Testis (tissue), 3 donors: ENCODE measurements around the gene COL6A2. TPM values are rescaled to one million over a fixed set of nuclear protein-coding genes. Genes with fewer than 3 reads are reported as not detected.

Source experiments
- DNase-seq: peaks from one replicate; pipeline ENCODE4 v3.0.0-alpha.2; 2019
- H3K27ac ChIP-seq, 2 donors: fragments of 200-600 bp; sonication (generic); one replicate each; pipeline ENCODE4 v1.5.1; 2019
- H3K27me3 ChIP-seq: fragments of 200-600 bp; sonication (generic); one replicate; pipeline ENCODE4 v1.5.1; 2019
- H3K36me3 ChIP-seq: fragments of 200-600 bp; sonication (generic); one replicate; pipeline ENCODE4 v1.5.1; 2017; ENCODE audit warnings: low read depth; ENCODE audit errors: missing control alignments
- H3K4me1 ChIP-seq: fragments of 200-600 bp; sonication (generic); one replicate; pipeline ENCODE4 v1.5.1; 2019
- H3K4me3 ChIP-seq, 2 donors: fragments of 200-600 bp; sonication (generic); one replicate each; pipeline ENCODE4 v1.5.1; 2017 to 2019
- H3K9me3 ChIP-seq: fragments of 200-600 bp; sonication (generic); one replicate; pipeline ENCODE4 v1.5.1; 2017
- POLR2A ChIP-seq: fragments of 450-650 bp; IDR thresholded peaks from one replicate; pipeline ENCODE4 v1.6.1; 2017; ENCODE audit warnings: antibody characterized with exemption, mild to moderate bottlenecking, moderate library complexity
- WGBS, 2 donors: methylation state at CpG; one replicate each; pipeline ENCODE4 v1.1.5; 2018; 5-methylcytosine and 5-hydroxymethylcytosine counted together
- intact Hi-C: fragments of 100-400 bp; cut with DNase I; formaldehyde crosslinking; loops from one replicate; pipeline ENCODE4 v1.15.1; 2023; ENCODE audit warnings: low total_unique reads
- polyA plus RNA-seq: library from polyadenylated mRNA; stranded (reverse); fragments of 350-450 nt; fragmentation: Illumina TruSeq; extraction: RNeasy Lipid Tissue Mini Kit (QIAGEN cat#74804); gene quantifications from one replicate; pipeline ENCODE4 v1.2.3, GENCODE V29; 2014; ENCODE audit warnings: low read depth, low replicate concordance; ENCODE audit not compliant: insufficient read depth
- total RNA-seq, 2 donors: library from RNA; depleted of rRNA; stranded (reverse); fragments of >200 nt; gene quantifications; one replicate each; pipeline ENCODE4 v1.2.3, GENCODE V29; 2016
- TF ChIP-seq, protein P1 (sequence below), 3 experiments: fragments of 450-650 bp in 2 of 3; fragments of 200-600 bp in 1 of 3; sonication (generic) in 1 of 3; IDR thresholded peaks; one replicate each; pipeline ENCODE4 v1.5.1; 2016 to 2019; ENCODE audit warnings: antibody characterized with exemption in 3 of 3, mild to moderate bottlenecking in 2 of 3, moderate library complexity in 1 of 3

Gene COL6A2
- total and polyA plus RNA-seq, 3 donors from 2014 or later, result 192 to 362 (median 236) TPM

DNA sequence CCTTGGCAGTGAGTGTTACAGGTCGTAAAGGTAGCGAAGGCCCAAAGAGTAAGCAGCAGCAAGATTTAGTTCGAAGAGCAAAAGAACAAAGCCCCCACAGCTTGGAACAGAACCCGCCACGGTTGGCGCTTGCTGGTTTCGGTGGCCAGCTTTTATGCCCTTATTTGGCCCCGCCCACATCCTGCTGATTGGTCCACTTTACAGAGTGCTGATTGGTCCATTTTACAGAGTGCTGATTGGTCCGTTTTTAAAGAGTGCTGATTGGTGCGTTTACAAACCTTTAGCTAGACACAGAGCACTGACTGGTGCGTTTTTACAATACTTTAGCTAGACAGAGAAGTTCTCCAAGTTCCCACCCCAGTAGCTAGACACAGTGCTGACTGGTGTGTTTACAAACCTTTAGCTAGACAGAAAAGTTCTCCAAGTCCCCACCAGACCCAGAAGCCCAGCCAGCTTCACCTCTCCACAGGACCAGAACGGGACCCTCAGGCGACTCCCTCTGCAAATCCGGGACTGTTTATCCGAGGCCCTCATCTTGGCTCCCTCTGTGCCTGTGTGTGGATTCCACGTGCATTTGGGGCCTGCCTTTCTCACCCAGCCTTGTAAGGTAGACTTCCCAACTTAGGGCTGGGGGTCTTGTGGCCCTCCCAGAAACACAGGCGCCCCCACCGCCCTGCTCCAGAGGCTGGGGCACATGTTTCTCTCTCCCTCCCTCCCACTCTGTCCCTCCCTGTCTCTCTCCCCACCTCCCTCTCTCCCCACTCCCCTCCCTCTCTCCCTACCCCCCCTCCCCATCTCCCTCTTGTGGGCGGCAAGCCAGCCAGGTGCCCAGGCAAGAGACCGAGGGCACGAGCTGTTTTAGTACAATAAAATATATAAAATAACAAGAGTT lies 44.9 kb downstream of the COL6A2 start:
- H3K4me1 ChIP-seq, result peaks cover 6% of the 10 kb centered on the region
- peak overlapping the region in 1 of 2 donors; percentile 45 for H3K27ac ChIP-seq
- no peaks in the 10 kb centered on the region for H3K9me3 ChIP-seq
- 61 to 67% methylated on average over 21 of the region's 21 CpGs for WGBS, 2 donors
- intact Hi-C loops, result no loop called here
- no peaks in the 10 kb centered on the region for H3K36me3 ChIP-seq
- peak; percentile 82 for DNase-seq
- TF ChIP-seq, protein P1, sequence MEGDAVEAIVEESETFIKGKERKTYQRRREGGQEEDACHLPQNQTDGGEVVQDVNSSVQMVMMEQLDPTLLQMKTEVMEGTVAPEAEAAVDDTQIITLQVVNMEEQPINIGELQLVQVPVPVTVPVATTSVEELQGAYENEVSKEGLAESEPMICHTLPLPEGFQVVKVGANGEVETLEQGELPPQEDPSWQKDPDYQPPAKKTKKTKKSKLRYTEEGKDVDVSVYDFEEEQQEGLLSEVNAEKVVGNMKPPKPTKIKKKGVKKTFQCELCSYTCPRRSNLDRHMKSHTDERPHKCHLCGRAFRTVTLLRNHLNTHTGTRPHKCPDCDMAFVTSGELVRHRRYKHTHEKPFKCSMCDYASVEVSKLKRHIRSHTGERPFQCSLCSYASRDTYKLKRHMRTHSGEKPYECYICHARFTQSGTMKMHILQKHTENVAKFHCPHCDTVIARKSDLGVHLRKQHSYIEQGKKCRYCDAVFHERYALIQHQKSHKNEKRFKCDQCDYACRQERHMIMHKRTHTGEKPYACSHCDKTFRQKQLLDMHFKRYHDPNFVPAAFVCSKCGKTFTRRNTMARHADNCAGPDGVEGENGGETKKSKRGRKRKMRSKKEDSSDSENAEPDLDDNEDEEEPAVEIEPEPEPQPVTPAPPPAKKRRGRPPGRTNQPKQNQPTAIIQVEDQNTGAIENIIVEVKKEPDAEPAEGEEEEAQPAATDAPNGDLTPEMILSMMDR (IDR thresholded peaks at IDR 0.05), result no peak
- peak; percentile 23 for TF ChIP-seq POLR2A
- no peaks in the 10 kb centered on the region for H3K27me3 ChIP-seq
- H3K4me3 ChIP-seq, result peak overlapping the region; percentile 34 to 39

DNA sequence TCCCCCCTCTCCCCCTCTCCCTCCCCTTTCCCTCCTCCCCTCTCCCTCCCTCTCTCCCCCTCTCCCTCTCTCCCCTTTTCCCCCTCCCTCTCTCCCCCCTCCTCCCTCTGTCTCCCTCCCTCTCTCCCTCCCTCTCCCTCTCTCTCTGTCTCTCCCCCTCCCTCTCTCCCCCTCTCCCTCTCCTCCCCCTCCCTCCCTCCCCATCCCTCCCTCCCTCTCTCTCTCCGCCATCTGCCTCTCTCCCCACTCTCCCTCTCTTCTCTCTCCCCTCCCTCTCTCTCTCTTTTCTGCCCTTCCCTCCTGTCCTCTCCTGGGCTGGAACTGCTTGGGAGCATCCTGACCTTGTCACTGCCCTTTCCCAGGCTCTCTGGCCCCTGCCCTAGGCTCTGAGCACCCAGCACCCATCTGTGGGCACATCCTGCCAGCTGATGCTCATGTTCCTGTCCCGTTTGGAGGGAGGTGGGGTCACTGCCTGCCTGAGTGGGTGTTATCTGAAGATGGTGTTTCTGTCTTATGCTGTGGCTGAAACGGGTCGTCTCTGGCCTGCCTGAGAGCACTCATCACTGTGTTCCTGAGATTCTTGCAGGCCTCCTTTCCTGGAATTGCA lies 46.7 kb downstream of the COL6A2 start:
- no peak for DNase-seq
- no peak overlapping the region for H3K4me3 ChIP-seq
- no peaks in the 10 kb centered on the region for H3K27me3 ChIP-seq
- 14 to 20% methylated on average over 1 to 3 of the region's 4 CpGs for WGBS, 2 donors
- H3K9me3 ChIP-seq, result no peaks in the 10 kb centered on the region
- intact Hi-C loops, result no loop called here
- H3K27ac ChIP-seq, result no peak overlapping the region
- peaks cover 10% of the 10 kb centered on the region for H3K4me1 ChIP-seq
- TF ChIP-seq, protein P1 (IDR thresholded peaks at IDR 0.05), result no peak
- TF ChIP-seq POLR2A, result no peak
- no peaks in the 10 kb centered on the region for H3K36me3 ChIP-seq

DNA sequence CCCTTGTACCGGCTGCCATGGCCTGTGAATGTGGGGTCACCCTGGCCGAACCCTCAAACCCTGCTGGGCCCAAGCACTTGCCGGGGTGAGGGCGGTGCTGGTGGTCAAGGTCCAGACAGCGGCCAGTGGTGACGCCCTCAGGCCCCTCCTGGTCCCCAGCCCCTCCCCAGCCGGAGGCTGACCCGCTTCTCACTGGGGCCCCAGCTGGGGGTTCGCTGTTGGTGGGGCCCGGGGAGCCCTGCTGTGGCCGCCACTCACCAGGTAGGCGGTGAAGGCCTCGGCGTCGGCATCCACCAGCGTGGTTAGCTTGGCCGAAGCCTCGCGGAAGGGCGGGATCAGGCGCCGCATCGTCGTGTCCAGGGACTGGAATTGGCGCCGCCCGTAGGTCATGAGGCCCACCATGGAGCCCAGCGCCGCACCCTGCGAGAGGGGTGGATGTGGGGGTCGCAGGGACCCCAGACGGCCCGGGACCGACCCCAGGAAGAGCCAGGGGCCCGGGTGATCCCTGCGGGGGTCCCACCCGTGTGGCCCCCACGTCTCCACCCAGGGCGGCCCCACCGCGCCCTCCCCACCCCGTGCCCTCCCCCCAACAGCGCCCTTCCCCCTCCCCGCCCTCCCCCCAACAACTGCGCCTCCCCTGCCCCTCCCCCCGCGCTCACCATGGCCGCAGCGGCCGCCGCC lies 47.4 kb downstream of the COL6A2 start:
- no peak for TF ChIP-seq POLR2A
- TF ChIP-seq, protein P1 (IDR thresholded peaks at IDR 0.05), result no peak
- intact Hi-C loops, result no loop called here
- Histone ChIP-seq H3K27ac (no peak overlapping the region), H3K36me3 (no peaks in the 10 kb centered on the region), H3K27me3 (no peaks in the 10 kb centered on the region), H3K9me3 (no peaks in the 10 kb centered on the region), H3K4me1 (peaks cover 10% of the 10 kb centered on the region), H3K4me3 (peak overlapping the region in 1 of 2 donors; percentile 34)
- WGBS, 2 donors, result 71 to 79% methylated on average over 18 to 40 of the region's 51 CpGs
- DNase-seq, result no peak

DNA sequence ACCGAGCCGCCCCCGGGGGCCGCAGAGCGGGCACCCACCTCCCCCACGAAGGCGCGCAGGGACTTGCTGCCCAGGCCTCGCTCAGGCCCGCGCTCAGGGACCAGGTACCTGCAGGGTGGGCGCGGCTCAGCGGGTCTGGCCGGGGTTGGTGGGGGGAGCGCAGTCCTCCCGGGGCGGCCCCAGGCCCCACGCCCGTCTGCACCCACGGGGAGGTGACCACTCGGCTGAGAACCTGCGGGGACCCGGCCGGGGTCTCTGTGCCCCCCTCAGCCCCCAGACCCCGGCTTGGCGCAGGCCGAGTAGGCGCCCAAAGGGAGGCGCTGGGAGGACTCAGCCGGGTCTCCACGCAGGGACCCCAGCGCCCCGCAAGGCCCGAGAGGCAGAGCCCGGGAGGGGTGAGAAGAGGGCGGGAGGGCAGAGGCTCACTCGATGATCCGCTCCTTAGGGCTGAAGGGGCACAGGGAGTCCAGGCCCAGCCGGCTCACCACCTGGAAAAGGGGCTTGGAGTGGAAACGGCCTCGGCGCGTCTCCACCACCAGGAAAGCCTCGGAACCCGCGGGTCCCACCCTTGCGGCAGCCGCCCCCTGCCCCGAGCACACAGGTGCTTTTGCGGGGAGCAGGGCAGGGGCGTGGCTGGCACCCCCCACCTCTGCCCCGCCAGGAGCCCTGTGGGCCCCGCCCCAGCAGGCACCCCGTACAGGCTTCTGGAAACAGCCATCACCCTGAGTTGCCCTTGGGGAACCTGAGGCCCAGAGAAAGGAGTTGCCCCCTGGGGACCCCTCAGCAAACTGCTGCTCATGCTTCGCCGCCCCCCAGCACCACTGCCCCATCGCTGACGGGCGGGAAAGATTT lies 48.2 kb downstream of the COL6A2 start:
- Histone ChIP-seq H3K27me3 (no peaks in the 10 kb centered on the region), H3K9me3 (no peaks in the 10 kb centered on the region), H3K4me1 (peaks cover 10% of the 10 kb centered on the region), H3K27ac (no peak overlapping the region), H3K36me3 (no peaks in the 10 kb centered on the region), H3K4me3 (peak overlapping the region in 1 of 2 donors; percentile 34)
- 48 to 85% methylated on average over 6 to 60 of the region's 60 CpGs for WGBS, 2 donors
- TF ChIP-seq, protein P1 (IDR thresholded peaks at IDR 0.05), result no peak
- no peak for TF ChIP-seq POLR2A
- DNase-seq, result no peak
- intact Hi-C loops, result no loop called here
